Measurements from ENCODE around the gene LARGE1. TPM values are rescaled to one million over a fixed set of nuclear protein-coding genes. Genes with fewer than 3 reads are reported as not detected.
"Not testable (repeated sequence)": the region's sequence is repeated elsewhere in the genome, so short reads cannot be mapped to it uniquely, and the experiment has no call there.

Gene LARGE1
- total RNA-seq, 1 experiment from 2014 or later, result 13.1 TPM

DNA sequence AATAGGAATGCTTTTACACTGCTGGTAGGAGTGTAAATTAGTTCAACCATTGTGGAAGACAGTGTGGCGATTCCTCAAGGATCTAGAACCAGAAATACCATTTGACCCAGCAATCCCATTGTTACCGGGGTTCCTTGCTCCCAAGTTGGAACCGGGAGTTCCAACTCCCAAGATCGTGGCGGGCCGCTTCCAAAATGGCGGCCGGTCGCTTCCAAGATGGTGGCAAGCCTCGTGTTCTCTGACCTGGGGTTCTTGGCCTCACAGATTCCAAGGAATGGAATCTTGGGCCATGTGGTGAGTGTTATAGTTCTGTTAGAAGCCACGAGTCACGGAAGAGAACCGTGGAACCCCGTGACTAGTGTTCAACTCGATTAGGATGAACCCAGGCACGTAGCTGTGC is 62.5 kb downstream of the LARGE1 start:
- DNase-seq (ENCODE audit: low spot score), result not testable (repeated sequence)

DNA sequence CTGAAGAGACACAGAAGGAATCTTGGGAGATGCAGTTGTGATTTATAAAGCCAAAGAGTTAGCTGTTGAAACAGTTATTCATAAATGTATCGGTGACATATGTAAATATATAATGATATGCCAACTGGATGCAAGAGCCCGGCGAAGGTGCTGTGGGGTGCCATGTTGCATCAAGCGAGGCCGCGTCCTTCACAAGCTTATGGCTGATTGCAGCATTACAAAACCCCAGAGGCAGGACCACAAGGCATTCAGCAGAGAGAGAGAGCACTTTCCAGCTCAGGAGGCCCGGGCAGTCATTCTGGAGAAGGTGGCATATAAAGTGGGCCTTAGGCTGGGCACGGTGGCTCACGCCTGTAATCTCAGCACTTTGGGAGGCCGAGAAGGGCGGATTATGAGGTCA is 65.6 kb downstream of the LARGE1 start:
- no peak for DNase-seq (ENCODE audit: low spot score)

- peak; percentile 66 for DNase-seq (ENCODE audit: low spot score)
These were observed 66.8 kb downstream of the LARGE1 start for GRCh38 chr22:33853200-33854097.

GRCh38 chr22:33851821-33852384 is 68.4 kb downstream of the LARGE1 start:
- peak; percentile 25 for DNase-seq (ENCODE audit: low spot score)

DNA sequence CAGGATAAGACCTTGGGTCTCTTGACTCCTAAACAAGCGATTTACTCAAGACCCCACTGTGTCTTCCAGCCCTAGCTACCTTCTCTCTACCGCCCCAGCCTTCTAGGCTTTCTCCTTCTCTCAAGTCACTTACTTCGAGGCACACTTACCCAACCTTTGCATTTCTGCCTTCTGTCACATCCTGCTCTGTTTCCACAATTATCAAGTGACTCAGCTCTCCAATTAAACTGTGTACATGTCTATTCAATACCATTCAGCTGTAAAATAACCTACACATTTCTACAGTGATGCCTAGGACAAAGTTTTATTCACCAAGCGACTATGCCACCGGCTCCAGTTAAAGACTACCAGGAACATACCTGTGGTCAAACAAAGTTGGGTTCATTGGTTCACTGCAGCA is 69.0 kb downstream of the LARGE1 start:
- peak; percentile 10 for DNase-seq (ENCODE audit: low spot score)

GRCh38 chr22:33850724-33851123 is 69.6 kb downstream of the LARGE1 start:
- DNase-seq (ENCODE audit: low spot score), result no peak

GRCh38 chr22:33850193-33850592 is 70.1 kb downstream of the LARGE1 start:
- DNase-seq (ENCODE audit: low spot score), result no peak

GRCh38 chr22:33848251-33848650 is 72.0 kb downstream of the LARGE1 start:
- DNase-seq (ENCODE audit: low spot score), result no peak

DNA sequence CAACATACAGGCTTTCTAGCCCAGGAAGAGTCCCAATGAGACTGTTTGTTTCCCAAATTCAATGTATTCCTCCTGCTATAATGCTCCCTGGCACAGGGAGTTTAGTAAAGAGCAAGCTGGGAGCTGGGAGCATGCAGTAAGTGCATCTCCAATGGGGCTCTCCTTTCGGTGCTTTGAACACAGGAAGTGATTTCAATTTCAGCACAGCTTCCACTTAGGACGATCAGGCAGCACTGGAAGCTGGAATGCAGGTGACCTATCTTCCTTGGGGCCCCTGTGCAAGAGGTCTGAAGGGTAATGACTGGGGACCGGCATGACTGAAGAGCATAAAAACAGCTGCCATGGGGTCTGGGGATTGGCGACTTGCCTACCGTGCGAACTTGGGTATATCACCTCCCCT is 76.0 kb downstream of the LARGE1 start:
- no peak for DNase-seq (ENCODE audit: low spot score)

DNA sequence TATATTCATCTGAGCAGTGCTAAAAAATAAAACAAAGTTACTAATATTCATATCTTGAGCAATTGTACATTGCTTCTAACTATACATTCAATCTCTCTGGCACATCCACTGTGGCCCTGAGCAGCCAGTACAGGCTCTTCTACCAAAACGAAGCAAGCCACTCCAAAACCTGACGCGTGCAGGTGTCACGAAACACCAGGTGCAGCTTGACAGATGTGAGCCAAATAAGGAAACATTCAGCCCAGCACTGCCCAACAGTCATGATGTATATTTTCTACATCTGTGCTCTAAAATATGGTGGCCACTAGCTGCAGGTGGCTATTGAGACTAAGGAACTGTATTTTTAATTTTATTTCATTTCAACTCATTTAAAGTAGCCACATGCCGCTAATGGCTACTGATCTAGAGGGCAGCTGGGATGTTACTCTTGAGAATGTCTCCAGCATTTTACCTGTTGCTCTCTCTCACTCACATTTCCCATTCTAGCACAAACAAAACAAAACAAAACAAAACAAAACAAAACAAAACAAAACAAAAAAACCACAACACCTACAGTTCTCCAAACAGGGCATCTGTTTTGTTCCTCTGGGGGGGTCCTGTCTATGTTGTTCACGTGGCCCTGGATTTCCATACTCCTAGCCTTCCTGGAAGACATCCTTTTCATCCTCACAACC is 77.7 kb downstream of the LARGE1 start:
- no peak for DNase-seq (ENCODE audit: low spot score)

DNA sequence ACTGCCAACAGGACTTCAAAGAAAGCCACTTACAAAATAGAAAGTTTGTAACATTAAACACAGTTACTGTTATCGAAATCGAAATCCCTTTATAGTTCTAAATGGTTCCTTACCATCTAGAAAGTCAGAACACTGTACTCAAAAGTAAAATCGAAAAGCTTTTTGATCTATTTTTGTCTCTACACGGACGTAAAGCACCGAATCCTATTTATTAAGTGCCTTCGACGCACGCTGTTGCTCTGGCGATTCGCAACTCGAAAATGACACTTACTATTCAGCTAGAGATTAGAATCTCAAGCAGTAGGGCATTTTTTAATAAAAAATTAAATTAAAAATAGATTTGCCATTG is 78.3 kb downstream of the LARGE1 start:
- DNase-seq (ENCODE audit: low spot score), result no peak

GRCh38 chr22:33841281-33842005 is 78.8 kb downstream of the LARGE1 start:
- no peak for DNase-seq (ENCODE audit: low spot score)

DNA sequence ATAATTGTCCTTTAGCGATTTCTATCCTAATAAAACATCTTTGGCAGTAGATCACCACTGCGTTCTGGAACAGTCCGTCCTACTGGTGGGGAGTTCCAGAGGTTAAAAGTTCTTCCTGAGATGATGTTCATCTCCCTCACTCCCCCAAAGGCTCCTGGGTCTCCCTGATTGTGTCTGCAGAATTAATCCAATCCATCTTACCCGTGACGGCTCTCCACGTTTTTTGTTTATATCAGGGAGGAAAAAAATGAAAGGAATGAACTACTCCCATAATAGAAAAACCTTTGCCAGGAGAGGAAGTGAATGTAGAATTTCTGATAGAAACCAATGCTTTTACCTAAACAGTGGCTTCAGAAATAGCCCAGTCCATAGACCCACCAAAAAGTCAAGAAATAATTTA is 81.6 kb downstream of the LARGE1 start:
- no peak for DNase-seq (ENCODE audit: low spot score)

- DNase-seq (ENCODE audit: low spot score), result no peak
These were observed 82.5 kb downstream of the LARGE1 start for GRCh38 chr22:33837826-33838225.

GRCh38 chr22:33835265-33835664 is 85.0 kb downstream of the LARGE1 start:
- no peak for DNase-seq (ENCODE audit: low spot score)

GRCh38 chr22:33832558-33833151 is 87.6 kb downstream of the LARGE1 start:
- no peak for DNase-seq (ENCODE audit: low spot score)

DNA sequence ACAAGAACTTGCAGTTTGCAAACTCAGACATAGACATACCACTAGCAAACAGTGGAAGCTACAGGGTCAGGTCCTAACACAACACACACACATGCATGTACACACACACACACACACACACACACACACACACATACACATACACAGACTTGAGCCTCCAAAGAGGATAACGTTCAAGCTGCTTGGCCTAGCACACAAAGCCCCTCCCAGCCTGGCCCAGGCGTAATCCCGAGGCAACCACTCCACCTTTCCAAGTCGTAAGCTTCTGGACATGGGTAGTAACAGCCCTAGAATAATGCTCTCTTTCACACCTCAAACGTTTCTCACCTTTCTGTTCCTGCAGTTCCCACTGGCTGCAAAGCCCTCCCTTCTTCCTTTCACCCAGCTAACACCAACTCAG is 88.6 kb downstream of the LARGE1 start:
- no peak for DNase-seq (ENCODE audit: low spot score)

- no peak for DNase-seq (ENCODE audit: low spot score)
These were observed 89.1 kb downstream of the LARGE1 start for GRCh38 chr22:33831207-33831606.

DNA sequence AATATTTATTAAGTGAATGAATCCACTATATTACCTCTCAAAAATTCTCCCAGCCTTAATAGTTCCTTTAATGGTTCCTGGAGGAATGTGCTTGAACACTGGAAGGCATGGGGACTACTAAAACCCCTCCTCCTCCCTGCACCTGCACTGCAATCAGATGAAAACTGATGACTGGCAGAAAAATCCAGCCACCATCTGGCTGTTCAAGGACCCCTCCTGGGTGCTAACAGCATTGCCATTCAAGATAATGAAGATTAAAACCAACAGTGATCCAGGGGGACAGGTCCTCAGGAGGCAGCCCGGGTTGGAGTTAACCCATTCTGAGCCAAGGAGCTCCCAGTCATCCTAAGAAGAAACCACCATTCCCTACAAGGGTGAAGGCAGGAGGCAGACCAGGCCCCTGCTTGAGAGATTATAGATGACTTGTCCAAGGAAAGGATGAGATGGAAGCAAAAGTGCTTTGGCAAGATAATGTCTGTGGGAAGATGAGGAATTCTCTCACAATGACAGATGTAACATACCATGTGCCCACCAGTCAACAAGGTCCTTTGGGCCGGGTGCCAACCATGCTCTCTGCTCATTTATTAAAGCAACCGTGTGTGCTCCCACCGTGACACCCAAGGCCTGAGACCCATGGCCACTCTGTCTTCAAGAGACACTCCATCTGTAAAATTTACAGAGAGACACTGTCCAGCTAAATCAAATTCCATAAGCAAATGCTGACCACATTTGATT is 90.6 kb downstream of the LARGE1 start:
- DNase-seq (ENCODE audit: low spot score), result no peak

DNA sequence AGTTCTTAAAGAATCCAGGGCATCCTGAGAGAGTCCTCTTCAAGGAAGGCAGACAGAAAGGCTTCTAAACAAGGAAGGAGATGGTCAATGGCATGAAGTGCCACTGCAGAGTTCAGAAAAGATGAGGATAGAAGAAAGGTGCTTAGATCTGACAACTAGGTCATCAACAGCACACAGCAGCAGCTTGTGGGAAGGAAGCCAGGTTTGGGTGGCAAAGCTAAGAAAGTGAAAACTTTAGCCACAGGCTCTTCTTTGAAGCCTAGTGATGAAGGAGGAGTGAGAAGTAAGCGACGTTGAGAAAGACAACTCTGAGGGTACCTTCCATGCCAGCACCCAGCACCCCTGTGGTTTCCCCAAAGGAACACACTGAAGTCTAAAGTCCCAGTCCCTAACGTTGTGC is 92.0 kb downstream of the LARGE1 start:
- DNase-seq (ENCODE audit: low spot score), result no peak

DNA sequence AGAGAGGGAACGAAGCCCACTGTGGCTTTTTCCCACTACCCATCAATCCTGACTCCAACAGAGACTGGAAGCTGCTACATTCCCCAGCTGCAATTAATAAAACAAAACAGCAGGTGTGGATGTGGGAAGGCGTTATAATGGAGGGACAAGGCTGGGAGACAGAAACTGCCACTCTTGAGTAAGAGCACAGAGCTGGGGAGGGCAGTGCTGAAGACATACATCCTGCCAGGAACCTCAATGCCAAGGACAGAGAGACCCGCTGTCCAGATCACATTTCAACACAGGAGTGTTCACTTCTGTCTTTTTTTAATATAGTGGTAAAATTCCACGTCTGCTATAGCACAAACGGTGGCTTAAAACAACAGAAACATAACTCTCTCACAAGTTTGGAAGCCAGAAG is 94.5 kb downstream of the LARGE1 start:
- no peak for DNase-seq (ENCODE audit: low spot score)

Data from HT-29 (cell line).